COR-L47 (cell line): ENCODE data around the gene FST.

Experiments used
- DNase-seq: peaks from one replicate; lab custom pipeline; 2025; lab: John Stamatoyannopoulos, UW

The FST gene, protein sequence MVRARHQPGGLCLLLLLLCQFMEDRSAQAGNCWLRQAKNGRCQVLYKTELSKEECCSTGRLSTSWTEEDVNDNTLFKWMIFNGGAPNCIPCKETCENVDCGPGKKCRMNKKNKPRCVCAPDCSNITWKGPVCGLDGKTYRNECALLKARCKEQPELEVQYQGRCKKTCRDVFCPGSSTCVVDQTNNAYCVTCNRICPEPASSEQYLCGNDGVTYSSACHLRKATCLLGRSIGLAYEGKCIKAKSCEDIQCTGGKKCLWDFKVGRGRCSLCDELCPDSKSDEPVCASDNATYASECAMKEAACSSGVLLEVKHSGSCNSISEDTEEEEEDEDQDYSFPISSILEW

GRCh38 chr5:53480416-53481158 lies at the start of gene FST:
TSS of gene FST (plus strand) at chr5:53480629. CDS start at chr5:53480792, 163 bp downstream.
- DNase-seq, result no peak

DNA sequence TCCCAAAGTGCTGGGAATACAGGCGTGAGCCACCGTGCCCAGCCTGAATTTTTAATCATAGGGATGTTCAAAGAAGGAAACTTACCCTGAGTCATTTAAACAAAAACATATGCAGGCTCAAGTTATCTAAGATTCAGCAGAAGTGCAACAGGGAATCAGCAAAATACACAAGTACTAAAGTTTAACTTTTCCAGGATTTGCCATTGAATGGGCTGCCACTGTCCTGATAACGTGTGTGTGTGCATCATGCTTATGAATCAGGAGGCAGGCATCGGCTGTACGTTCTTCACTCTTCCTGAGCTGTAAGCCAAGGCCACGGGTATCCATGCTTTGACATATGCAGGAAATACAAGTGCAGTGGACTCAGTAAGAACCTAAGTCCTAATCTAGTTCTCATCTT lies 48.8 kb upstream of the FST start:
- DNase-seq, result no peak

- no peak for DNase-seq
Observed at GRCh38 chr5:53433026-53433425, 47.4 kb upstream of the FST start.

DNA sequence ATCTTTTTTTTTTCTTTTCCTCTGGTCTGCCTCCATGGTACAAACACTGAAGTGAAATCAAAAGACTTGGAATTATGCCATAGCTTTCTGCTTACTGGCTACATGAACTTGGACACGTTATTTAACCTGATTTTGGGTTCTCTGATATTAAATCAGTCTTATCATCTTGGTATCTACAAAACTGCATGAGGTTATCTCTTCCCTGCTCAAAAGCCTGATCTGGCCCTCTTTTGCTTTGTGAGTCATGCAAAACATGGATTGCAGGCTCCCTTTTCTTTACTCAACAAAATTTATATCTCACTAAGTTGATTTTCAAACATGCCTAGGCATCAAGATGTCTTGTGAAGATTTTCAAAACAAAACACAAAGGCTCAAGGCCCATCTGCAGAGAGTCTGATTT lies 45.9 kb upstream of the FST start:
- no peak for DNase-seq

DNA sequence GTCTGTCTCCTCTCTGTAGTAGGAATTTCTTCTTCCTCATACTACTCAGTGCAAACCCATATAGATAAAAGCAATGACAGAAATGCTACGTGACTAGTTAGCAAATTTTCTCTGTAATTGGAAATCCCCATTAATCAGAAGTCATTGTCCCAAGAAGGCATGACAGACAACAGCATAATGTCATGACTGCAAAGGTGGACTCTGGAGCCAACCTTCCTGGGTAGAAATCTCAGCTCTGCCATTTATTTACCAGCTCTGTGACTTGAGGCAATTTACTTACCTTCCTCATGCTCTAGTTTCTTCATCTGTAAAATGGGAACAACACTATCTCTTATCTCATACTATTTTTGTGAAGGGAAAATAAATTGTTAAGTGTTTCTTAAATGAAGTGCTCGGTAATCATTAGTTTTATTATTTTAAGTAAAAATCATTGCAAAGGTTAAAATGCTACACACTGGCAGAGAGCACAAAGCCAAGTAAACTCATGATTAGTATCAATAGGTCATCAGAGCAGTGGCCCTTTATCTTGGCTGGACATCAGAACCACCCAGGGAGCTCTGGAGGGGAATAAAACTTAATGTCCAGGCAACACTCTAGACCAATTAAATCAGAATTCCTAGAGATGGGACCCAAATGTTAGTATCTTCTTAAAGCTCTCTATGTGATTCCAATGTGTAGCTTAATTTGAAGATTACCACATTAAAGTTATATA lies 43.8 kb upstream of the FST start:
- no peak for DNase-seq

DNA sequence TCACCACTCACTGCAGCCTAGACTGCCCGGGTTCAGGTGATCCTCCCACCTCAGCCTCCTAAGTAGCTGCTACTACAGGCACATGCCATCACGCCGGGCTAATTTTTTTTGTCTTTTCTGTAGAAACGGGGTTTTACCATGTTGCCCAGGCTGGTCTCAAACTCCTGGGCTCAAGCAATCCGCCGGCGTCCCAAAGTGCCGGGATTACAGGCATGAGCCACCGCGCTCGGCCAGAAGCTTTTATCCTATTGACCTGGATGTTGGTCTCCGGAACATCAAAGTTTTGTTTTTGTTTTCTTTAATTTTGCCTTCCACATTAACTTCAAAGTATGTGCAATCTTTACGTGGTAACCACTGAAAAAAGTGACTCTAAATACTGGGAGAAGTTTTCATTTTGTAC lies 42.4 kb upstream of the FST start:
- DNase-seq, result no peak

DNA sequence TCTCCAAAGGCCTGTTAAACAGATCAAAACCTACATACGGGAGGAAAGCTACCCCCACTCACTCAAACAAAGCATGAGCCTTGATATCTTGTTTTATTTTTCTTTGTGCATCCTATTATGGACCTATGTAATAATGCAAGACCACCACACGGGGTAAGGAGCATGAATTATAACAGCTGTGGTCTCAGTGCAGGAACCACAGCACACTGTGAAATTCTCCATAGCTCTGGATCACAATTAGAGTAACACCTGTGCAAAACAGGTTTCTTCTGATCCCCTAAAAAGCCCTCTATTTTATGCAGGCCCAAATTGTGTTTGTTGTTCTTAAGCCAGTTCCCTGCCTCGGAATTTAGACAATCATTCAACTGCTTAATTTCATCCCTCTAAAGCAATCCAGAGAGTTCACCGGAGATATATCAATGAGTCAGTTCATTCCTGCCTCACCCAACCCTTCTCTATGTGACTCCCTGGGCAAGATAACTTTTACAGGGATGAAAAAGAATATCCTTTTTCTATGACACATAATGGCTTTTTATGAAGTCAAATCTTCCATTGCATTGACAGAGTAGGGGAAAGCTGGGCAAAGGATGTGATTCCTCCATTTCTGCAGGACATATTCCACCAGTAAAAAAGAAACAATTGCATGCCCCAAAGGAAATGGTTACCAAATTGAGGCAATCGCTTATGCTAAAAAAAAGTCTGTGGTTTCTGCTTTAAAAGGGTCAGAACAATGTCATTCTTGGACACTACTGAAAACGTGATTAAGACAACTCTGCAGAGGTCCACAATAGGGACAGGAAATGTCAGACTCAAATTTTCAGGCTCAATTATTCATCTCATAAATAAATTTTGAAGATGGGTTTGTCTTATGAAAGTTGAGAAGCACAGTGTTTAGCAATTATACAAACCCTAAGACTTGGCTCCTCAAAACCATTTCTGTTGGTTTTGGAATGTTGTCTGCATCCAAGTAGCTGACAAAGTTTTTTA lies 41.6 kb upstream of the FST start:
- DNase-seq, result no peak

DNA sequence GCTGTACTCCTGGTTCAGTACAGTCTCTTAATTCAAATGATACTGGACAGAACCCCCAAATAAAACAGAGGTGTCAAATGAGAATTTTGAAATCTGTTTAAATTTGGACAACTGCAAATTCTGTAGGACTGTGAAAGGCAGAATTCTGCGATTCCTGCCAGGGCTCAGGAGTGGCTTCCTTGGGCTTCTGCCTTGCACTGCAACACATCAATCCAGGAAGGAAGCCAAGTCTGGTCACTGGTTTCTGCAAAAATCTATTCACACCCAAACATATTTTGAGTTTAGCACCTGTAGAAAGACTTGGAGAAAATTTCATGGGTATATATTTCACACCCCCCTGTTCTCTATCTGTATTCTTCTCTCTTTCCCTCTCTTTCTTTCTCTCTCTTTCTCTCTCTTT lies 37.5 kb upstream of the FST start:
- no peak for DNase-seq

DNA sequence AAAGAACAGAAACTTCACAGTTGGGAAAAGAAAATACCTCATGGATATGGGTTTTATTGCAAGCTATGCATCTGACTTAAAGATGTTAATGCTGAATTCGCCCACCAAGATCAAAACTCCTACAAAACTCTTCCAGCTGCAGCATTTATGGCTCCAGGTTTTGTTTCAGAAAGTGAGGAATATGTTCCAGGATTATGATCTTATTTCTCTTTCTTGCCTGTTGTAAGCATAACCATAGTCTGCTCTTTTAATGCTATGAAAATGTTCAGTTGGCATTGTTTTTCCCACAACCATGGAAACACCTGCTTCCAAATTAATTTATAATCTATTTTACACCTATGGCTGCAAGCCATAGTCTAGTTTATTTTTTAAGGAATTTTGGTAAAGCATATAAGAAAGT lies 34.9 kb upstream of the FST start:
- no peak for DNase-seq

DNA sequence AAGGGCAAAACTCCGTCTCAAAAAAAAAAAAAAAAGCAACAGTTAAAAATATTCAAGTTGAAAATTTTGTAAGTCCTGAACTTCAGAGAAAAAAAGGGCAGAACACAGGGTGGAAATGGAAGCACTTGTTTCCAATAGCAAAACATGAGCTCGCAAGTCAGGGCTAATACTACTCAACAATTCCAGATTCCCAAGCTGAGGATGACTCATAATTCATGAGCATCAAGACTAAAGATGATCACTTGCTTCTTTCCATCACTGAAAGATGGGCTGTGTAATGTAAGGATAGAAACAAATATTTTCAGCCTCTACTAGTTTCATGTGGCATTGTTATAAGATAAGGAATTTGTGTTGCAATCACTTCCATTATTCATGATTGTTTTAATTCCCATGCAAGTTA lies 33.5 kb upstream of the FST start:
- DNase-seq, result no peak

- DNase-seq, result no peak
Observed at GRCh38 chr5:53448851-53449250, 31.6 kb upstream of the FST start.

GRCh38 chr5:53453898-53454718 lies 26.3 kb upstream of the FST start:
- peak; percentile 74 for DNase-seq

GRCh38 chr5:53454719-53455000 lies 25.8 kb upstream of the FST start:
- no peak for DNase-seq

DNA sequence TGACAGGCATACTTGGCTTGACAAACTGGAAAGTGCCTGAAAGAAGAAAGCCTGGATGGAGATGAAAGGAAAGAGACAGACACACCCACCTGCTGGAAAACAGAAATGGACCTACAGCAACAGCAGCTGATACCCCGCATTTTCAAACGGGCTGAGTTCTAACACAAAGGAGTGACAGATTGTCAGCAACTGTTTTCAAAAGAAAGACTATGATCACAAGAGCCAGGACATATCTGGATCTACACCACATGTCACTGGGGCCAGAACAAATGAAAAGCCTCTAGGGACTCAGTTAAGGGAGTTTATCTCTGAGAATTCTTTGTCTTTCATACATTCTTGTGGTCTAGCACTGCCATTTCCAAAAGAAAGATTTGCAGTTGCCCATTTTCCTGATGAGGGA lies 24.1 kb upstream of the FST start:
- no peak for DNase-seq

DNA sequence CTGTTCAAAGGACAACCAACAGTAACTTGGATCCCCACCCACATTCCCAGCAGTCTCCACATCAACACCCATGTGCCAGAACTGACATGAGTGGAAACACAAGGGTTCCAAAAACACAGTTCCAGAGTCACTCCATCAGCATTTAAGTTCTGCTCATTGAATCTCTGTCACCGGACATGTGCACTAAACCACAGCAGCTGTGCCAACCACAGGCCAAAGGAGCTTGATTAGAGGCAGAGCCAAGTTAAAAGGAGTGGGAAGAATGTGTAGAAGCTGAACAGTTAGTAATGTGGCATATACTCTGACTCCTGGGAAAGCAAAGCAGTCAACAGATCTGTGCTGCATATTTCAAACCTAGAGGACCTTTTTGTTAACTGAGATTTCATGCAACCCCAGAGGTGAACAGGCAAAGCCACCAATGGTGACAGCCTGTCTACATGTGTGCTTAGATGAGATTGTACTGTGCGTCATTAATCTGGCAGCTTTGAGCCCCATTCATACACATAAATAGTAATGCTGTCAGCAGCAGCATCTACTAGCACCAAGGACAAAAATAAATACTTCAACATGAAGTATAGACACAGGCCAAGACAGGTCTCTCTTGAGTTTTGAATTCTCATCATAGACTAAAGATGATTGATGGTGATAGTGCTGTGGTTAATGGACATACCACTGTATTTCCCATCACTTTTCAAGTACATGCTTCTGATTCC lies 16.4 kb upstream of the FST start:
- no peak for DNase-seq

DNA sequence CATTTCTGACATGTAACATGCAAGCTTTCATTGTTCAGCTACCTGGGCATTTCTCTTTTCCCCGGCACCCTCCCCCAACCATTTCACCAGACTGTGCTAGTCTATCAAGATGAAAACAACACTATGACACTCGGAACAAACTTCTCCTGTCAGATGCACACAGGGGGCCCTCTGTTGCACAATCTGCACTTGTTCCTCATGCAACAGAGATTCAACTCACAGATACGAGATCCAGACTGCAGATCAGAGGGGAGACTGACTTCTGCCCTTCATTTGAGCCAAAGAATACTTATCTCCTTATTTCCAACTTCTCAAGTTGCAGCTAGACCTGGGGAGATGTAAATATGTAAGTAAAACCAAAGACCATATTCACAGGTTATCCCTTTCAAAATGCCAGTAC lies 15.7 kb upstream of the FST start:
- no peak for DNase-seq

DNA sequence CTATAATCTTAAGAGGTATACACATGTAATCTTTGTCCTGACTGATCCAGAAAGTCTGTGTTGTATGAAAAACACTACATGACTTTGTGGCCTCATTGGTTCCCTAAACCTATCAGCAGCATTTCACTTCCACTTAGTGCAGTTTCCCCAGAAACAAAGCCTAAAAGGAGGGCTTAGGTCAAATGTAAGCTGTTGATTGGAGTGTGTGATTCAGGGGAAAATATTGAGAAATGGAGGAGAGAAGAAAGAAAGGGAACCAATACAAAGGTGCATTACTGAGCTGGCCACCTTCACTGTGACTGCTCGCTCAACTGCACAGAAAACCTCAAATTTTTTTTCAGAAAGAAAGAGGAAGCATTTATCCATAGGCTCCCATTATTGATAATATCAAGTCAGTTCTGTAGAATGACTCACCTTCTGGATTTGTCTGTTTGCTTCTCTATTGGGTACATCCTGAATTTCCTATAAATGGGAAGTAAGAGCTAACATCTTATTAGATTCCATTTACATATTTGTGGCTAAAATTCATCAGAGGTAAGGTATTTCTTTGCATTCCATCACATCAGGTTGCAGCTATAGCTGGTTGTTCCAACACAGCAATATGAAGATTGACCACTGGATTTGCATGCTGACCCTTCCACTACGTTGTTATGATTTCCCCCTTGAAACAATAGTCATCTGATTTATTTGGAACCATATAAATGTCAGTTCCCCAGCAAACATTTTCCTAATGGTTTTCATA lies 10.3 kb upstream of the FST start:
- no peak for DNase-seq

- DNase-seq, result no peak
Observed at GRCh38 chr5:53472279-53472678, 8.2 kb upstream of the FST start.

GRCh38 chr5:53472720-53473510 lies 7.5 kb upstream of the FST start:
- no peak for DNase-seq
